ENCODE measurements around the gene FKBP8. TPM values are rescaled to one million over a fixed set of nuclear protein-coding genes. Genes with fewer than 3 reads are reported as not detected.

Gene FKBP8
- total and polyA plus RNA-seq, 2 of the 4 experiments (the other 2 are of a cell fraction), result 153 to 289 TPM

DNA sequence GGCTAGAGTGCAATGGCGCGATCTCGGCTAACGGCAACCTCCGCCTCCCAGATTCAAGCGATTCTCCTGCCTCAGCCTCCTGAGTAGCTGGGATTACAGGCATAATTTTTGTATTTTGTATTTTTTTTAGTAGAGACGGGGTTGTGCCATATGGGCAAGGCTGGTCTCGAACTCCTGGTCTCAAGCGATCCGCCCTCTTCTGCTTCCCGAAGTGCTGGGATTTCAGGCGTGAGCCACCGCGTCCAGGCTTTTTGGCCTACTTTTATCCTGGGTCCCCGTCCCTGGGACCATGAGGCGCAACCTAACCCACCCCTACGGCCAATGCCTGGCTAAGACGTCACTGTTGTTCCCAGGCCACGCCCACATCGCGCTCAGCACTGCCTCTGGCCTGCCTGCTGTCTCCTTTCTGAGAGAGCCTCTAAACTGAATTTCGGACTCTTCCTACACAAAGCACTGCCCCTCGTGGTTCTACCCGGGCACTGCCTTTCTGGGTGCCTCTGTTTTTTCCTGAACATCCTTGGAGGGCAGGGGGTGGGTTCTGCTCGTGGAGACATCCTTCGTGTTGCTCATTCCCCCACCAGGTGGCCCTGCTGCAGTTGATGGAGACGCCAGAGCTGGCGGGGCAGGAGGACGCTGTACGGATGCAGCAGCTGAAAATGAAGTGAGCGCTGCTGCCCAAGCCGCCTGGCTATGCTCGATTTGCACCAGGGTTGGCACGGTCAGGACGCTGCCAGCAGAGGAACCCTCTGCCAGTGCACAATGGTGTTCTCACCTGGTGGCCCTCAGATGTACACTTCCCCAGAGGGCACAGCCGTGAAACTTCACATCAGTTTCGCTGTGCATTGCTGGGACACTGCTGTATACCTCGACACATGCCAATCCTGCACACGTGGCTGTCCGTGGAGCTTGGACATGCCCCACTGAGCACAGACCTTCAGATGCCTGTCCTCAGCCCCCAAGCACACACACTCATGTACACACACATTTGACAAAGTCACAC, 47.2 kb upstream of the FKBP8 start:
- POLR2A ChIA-PET (ENCODE audit: unreplicated experiment), result interaction anchor here (0.5 kb wide), 1 partner anchor 101 kb away, joined by 5 read pairs; no protein-coding TSS in a partner anchor
- H3K27me3 ChIP-seq (ENCODE audit: control insufficient read depth, insufficient read depth, low read length), result no peaks in the 10 kb centered on the region
- in situ Hi-C loops (cut with MboI; ENCODE audit: low sequenced_read_pairs), result no loop called here
- TF ChIP-seq, protein P1, sequence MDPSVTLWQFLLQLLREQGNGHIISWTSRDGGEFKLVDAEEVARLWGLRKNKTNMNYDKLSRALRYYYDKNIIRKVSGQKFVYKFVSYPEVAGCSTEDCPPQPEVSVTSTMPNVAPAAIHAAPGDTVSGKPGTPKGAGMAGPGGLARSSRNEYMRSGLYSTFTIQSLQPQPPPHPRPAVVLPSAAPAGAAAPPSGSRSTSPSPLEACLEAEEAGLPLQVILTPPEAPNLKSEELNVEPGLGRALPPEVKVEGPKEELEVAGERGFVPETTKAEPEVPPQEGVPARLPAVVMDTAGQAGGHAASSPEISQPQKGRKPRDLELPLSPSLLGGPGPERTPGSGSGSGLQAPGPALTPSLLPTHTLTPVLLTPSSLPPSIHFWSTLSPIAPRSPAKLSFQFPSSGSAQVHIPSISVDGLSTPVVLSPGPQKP (IDR thresholded peaks at IDR 0.05; ENCODE audit: borderline replicate concordance, low read depth, low read length), result no peak
- TF ChIP-seq CHD1 (IDR thresholded peaks at IDR 0.05; ENCODE audit: low read depth, low read length) (no peak), MAFK (IDR thresholded peaks at IDR 0.05; ENCODE audit: low read depth, low read length) (no peak), RAD21 (IDR thresholded peaks at IDR 0.05; ENCODE audit: low read length) (no peak), CEBPB (IDR thresholded peaks at IDR 0.05; ENCODE audit: low read depth, low read length) (no peak), FOS (IDR thresholded peaks at IDR 0.05; ENCODE audit: low read depth, low read length) (no peak), RFX5 (IDR thresholded peaks at IDR 0.05; ENCODE audit: low read depth, low read length) (no peak), RCOR1 (IDR thresholded peaks at IDR 0.05; ENCODE audit: insufficient replicate concordance, low read length) (no peak), POLR2A (IDR thresholded peaks at IDR 0.05; ENCODE audit: low read depth, low read length) (no peak), NFE2L2 (IDR thresholded peaks at IDR 0.05; ENCODE audit: low read depth, low read length) (no peak), SMC3 (IDR thresholded peaks at IDR 0.05; ENCODE audit: low read depth, low read length) (peak; percentile 37; the same call in 1 of the 2 replicates), BHLHE40 (IDR thresholded peaks at IDR 0.05; ENCODE audit: low read depth, low read length) (no peak)
- TF ChIP-seq, protein P2, sequence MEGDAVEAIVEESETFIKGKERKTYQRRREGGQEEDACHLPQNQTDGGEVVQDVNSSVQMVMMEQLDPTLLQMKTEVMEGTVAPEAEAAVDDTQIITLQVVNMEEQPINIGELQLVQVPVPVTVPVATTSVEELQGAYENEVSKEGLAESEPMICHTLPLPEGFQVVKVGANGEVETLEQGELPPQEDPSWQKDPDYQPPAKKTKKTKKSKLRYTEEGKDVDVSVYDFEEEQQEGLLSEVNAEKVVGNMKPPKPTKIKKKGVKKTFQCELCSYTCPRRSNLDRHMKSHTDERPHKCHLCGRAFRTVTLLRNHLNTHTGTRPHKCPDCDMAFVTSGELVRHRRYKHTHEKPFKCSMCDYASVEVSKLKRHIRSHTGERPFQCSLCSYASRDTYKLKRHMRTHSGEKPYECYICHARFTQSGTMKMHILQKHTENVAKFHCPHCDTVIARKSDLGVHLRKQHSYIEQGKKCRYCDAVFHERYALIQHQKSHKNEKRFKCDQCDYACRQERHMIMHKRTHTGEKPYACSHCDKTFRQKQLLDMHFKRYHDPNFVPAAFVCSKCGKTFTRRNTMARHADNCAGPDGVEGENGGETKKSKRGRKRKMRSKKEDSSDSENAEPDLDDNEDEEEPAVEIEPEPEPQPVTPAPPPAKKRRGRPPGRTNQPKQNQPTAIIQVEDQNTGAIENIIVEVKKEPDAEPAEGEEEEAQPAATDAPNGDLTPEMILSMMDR (conservative IDR thresholded peaks at IDR 0.05; ENCODE audit: low read depth, low read length), result peak; percentile 33
- TF ChIP-seq, protein P3, sequence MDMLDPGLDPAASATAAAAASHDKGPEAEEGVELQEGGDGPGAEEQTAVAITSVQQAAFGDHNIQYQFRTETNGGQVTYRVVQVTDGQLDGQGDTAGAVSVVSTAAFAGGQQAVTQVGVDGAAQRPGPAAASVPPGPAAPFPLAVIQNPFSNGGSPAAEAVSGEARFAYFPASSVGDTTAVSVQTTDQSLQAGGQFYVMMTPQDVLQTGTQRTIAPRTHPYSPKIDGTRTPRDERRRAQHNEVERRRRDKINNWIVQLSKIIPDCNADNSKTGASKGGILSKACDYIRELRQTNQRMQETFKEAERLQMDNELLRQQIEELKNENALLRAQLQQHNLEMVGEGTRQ (IDR thresholded peaks at IDR 0.05; ENCODE audit: low read depth, low read length), result no peak

More for the DNA sequence above, 47.2 kb upstream of the FKBP8 start:
- ATAC-seq (ENCODE audit: low read depth) (no peak), DNase-seq (peak; percentile 57)
- Histone ChIP-seq H2BK120ac (ENCODE audit: low read depth, low read length) (no peak overlapping the region), H3K9me1 (ENCODE audit: insufficient read depth, low read length) (peaks cover 4% of the 10 kb centered on the region; the same call in 1 of the 2 replicates), H3K23ac (ENCODE audit: low read depth, low read length) (no peak overlapping the region), H3K4me1 (ENCODE audit: control insufficient read depth, insufficient read depth, low read length) (peaks cover 8% of the 10 kb centered on the region), H3K79me1 (ENCODE audit: low read depth in 1 of 2, low read length in 2 of 2) (peaks cover 6 to 20% of the 10 kb centered on the region in 2 experiments; a peak in 3 of 4 replicates), H3K9me3 (ENCODE audit: control insufficient read depth, insufficient read depth, low read length) (no peaks in the 10 kb centered on the region), H2BK15ac (ENCODE audit: low read depth, low read length) (no peak overlapping the region), H3K4me3 (ENCODE audit: insufficient read depth, low read depth, low read length) (no peak overlapping the region), H4K8ac (ENCODE audit: low read depth in 2 of 2, low read length in 2 of 2) (peak overlapping the region in 1 of 2 experiments; percentile 45; a peak in 1 of 4 replicates), H2AK9ac (replicated peaks; ENCODE audit: low read depth, low read length, poor library complexity) (peak overlapping the region; percentile 76), H3K18ac (ENCODE audit: low read depth, low read length) (no peak overlapping the region), H3K56ac (ENCODE audit: extremely low read depth, insufficient read depth, low read length) (no peak overlapping the region), H2AFZ (replicated peaks; ENCODE audit: low read length, poor library complexity) (peak overlapping the region; percentile 23), H3K14ac (replicated peaks; ENCODE audit: low read depth, low read length) (no peak overlapping the region), H4K20me1 (ENCODE audit: insufficient read depth, low read length) (peaks cover 9% of the 10 kb centered on the region), H2AK5ac (ENCODE audit: low read depth, low read length) (no peak overlapping the region; the same call in 1 of the 2 replicates), H3K4me2 (ENCODE audit: low read depth, low read length) (no peak overlapping the region), H4K91ac (ENCODE audit: insufficient read depth, low read depth, low read length) (no peak overlapping the region), H3K36me3 (ENCODE audit: control insufficient read depth, insufficient read depth, low read length) (peaks cover 4% of the 10 kb centered on the region), H2BK20ac (ENCODE audit: low read depth, low read length) (no peak overlapping the region), H2BK5ac (ENCODE audit: low read depth, low read length, poor library complexity, severe bottlenecking) (no peak overlapping the region), H3K27ac (ENCODE audit: insufficient read depth, low read length) (no peak overlapping the region), H4K5ac (ENCODE audit: low read depth, low read length) (no peak overlapping the region), H3K4ac (ENCODE audit: low read depth, low read length) (no peak overlapping the region), H3K9ac (ENCODE audit: low read depth, low read length) (no peak overlapping the region)
- intact Hi-C loops (cut with micrococcal nuclease), result no loop called here
- CTCF ChIA-PET, result interaction anchor here (0.6 to 1.1 kb wide), 2 partner anchors 252 to 256 kb away, joined by 3 to 4 read pairs; no protein-coding TSS in a partner anchor
- dilution Hi-C loops (cut with HindIII; ENCODE audit: low sequenced_read_pairs, unreplicated experiment), result no loop called here
- 62% methylated on average over 22 of the region's 40 CpGs; no CpG with 5 or more reads in 1 of the 2 experiments for WGBS, 2 experiments (ENCODE audit: extremely low coverage in 2 of 2, insufficient read length in 1 of 2)
- no TSS peak for BruUV-seq (replicated peaks)

All from IMR-90 (cell line).